Measurements from ENCODE around the gene APOC4. TPM values are rescaled to one million over a fixed set of nuclear protein-coding genes. Genes with fewer than 3 reads are reported as not detected.

APOC4 gene
- total RNA-seq, 1 experiment from 2014 or later, result not detected

DNA sequence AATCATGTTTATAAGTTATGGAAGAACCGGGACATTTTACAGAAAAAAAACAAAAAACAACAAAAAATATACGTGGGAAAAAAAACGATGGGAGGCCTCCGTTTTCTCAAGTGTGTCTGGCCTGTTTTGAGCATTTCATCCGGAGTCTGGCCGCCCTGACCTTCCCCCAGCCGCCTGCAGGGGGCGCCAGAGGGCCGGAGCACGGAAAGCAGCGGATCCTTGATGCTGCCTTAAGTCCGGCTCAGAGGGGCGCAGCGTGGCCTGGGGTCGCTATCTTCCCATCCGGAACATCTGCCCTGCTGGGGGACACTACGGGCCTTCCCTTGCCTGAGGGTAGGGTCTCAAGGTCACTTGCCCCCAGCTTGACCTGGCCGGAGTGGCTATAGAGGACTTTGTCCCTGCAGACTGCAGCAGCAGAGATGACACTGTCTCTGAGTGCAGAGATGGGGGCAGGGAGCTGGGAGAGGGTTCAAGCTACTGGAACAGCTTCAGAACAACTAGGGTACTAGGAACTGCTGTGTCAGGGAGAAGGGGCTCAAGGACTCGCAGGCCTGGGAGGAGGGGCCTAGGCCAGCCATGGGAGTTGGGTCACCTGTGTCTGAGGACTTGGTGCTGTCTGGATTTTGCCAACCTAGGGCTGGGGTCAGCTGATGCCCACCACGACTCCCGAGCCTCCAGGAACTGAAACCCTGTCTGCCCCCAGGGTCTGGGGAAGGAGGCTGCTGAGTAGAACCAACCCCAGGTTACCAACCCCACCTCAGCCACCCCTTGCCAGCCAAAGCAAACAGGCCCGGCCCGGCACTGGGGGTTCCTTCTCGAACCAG, 38.2 kb upstream of the APOC4 start:
- BruUV-seq (replicated peaks), result no TSS peak
- TF ChIP-seq, protein P1, sequence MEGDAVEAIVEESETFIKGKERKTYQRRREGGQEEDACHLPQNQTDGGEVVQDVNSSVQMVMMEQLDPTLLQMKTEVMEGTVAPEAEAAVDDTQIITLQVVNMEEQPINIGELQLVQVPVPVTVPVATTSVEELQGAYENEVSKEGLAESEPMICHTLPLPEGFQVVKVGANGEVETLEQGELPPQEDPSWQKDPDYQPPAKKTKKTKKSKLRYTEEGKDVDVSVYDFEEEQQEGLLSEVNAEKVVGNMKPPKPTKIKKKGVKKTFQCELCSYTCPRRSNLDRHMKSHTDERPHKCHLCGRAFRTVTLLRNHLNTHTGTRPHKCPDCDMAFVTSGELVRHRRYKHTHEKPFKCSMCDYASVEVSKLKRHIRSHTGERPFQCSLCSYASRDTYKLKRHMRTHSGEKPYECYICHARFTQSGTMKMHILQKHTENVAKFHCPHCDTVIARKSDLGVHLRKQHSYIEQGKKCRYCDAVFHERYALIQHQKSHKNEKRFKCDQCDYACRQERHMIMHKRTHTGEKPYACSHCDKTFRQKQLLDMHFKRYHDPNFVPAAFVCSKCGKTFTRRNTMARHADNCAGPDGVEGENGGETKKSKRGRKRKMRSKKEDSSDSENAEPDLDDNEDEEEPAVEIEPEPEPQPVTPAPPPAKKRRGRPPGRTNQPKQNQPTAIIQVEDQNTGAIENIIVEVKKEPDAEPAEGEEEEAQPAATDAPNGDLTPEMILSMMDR (IDR thresholded peaks at IDR 0.05), result peak; percentile 98
- TF ChIP-seq, protein P2, sequence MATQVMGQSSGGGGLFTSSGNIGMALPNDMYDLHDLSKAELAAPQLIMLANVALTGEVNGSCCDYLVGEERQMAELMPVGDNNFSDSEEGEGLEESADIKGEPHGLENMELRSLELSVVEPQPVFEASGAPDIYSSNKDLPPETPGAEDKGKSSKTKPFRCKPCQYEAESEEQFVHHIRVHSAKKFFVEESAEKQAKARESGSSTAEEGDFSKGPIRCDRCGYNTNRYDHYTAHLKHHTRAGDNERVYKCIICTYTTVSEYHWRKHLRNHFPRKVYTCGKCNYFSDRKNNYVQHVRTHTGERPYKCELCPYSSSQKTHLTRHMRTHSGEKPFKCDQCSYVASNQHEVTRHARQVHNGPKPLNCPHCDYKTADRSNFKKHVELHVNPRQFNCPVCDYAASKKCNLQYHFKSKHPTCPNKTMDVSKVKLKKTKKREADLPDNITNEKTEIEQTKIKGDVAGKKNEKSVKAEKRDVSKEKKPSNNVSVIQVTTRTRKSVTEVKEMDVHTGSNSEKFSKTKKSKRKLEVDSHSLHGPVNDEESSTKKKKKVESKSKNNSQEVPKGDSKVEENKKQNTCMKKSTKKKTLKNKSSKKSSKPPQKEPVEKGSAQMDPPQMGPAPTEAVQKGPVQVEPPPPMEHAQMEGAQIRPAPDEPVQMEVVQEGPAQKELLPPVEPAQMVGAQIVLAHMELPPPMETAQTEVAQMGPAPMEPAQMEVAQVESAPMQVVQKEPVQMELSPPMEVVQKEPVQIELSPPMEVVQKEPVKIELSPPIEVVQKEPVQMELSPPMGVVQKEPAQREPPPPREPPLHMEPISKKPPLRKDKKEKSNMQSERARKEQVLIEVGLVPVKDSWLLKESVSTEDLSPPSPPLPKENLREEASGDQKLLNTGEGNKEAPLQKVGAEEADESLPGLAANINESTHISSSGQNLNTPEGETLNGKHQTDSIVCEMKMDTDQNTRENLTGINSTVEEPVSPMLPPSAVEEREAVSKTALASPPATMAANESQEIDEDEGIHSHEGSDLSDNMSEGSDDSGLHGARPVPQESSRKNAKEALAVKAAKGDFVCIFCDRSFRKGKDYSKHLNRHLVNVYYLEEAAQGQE (IDR thresholded peaks at IDR 0.05; ENCODE audit: insufficient read depth in 1 of 2, low read depth in 2 of 2, low read length in 1 of 2), result no peak
- POLR2A ChIA-PET, result no interaction called here
- H3K9me3 ChIP-seq (ENCODE audit: control insufficient read depth, insufficient read depth, low read depth, low read length), result no peaks in the 10 kb centered on the region
- H3K4me1 ChIP-seq (ENCODE audit: control insufficient read depth, insufficient read depth, low read length), result peaks cover 9% of the 10 kb centered on the region
- H3K27me3 ChIP-seq (ENCODE audit: control insufficient read depth, insufficient read depth, low read length), result no peaks in the 10 kb centered on the region
- in situ Hi-C loops (cut with HindIII; ENCODE audit: low pct_unique_long_range_greater_than_20kb, low sequenced_read_pairs) (no loop called here), intact Hi-C loops (cut with micrococcal nuclease; ENCODE audit: unreplicated experiment) (loop anchor here (5.0 kb wide), 1 partner anchor 48 kb away; no protein-coding TSS in a partner anchor)
- CTCF ChIA-PET, result interaction anchor here (0.7 to 1.1 kb wide), 3 partner anchors 14 to 50 kb away, joined by 4 to 6 read pairs (median 5); no protein-coding TSS in a partner anchor
- H3K4me3 ChIP-seq (ENCODE audit: low read depth in 2 of 2, low read length in 2 of 2), result no peak overlapping the region
- no peak for DNase-seq (ENCODE audit: low read depth, low spot score)
- H3K27ac ChIP-seq (ENCODE audit: low read length), result peak overlapping the region; percentile 70; the same call in 1 of the 2 replicates
- peak; percentile 62 for ATAC-seq
- no peaks in the 10 kb centered on the region for H3K36me3 ChIP-seq (ENCODE audit: control insufficient read depth, insufficient read depth, low read length)

DNA sequence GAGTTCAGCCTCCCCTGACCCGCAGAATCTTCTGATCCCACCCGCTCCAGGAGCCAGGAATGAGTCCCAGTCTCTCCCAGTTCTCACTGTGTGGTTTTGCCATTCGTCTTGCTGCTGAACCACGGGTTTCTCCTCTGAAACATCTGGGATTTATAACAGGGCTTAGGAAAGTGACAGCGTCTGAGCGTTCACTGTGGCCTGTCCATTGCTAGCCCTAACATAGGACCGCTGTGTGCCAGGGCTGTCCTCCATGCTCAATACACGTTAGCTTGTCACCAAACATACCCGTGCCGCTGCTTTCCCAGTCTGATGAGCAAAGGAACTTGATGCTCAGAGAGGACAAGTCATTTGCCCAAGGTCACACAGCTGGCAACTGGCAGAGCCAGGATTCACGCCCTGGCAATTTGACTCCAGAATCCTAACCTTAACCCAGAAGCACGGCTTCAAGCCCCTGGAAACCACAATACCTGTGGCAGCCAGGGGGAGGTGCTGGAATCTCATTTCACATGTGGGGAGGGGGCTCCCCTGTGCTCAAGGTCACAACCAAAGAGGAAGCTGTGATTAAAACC, 37.5 kb upstream of the APOC4 start:
- peaks cover 9% of the 10 kb centered on the region for H3K4me1 ChIP-seq (ENCODE audit: control insufficient read depth, insufficient read depth, low read length)
- ChIA-PET CTCF (interaction anchor here (0.7 kb wide), 2 partner anchors 14 to 147 kb away, joined by 5 read pairs; no protein-coding TSS in a partner anchor), POLR2A (no interaction called here)
- intact Hi-C loops (cut with micrococcal nuclease; ENCODE audit: unreplicated experiment) (loop anchor here (5.0 kb wide), 1 partner anchor 48 kb away; no protein-coding TSS in a partner anchor), in situ Hi-C loops (cut with HindIII; ENCODE audit: low pct_unique_long_range_greater_than_20kb, low sequenced_read_pairs) (no loop called here)
- H3K9me3 ChIP-seq (ENCODE audit: control insufficient read depth, insufficient read depth, low read depth, low read length), result no peaks in the 10 kb centered on the region
- H3K36me3 ChIP-seq (ENCODE audit: control insufficient read depth, insufficient read depth, low read length), result no peaks in the 10 kb centered on the region
- TF ChIP-seq, protein P1 (IDR thresholded peaks at IDR 0.05), result peak; percentile 61
- TF ChIP-seq, protein P2 (IDR thresholded peaks at IDR 0.05; ENCODE audit: insufficient read depth in 1 of 2, low read depth in 2 of 2, low read length in 1 of 2), result no peak
- H3K4me3 ChIP-seq (ENCODE audit: low read depth in 2 of 2, low read length in 2 of 2), result peak overlapping the region in 1 of 2 experiments; percentile 4; a peak in 1 of 4 replicates
- H3K27ac ChIP-seq (ENCODE audit: low read length), result peak overlapping the region; percentile 70
- ATAC-seq (peak; percentile 31), DNase-seq (ENCODE audit: low read depth, low spot score) (no peak)
- no TSS peak for BruUV-seq (replicated peaks)
- H3K27me3 ChIP-seq (ENCODE audit: control insufficient read depth, insufficient read depth, low read length), result no peaks in the 10 kb centered on the region

All from Panc1 (cell line).